ENCODE results near the gene PAGE3. TPM values are rescaled to one million over a fixed set of nuclear protein-coding genes. Genes with fewer than 3 reads are reported as not detected.

PAGE3 gene
- total and polyA plus RNA-seq, 2 donors (not counting 1 experiment from before 2014, with no cell fraction given), result not detected

- no peak overlapping the region for H2AFZ ChIP-seq (ENCODE audit: low read length)
- no peak for TF ChIP-seq CTCF (conservative IDR thresholded peaks at IDR 0.05 in 1 of 2, IDR thresholded peaks at IDR 0.05 in 1 of 2; ENCODE audit: low read depth in 1 of 2, low read length in 2 of 2)
- TF ChIP-seq EZH2 (IDR thresholded peaks at IDR 0.05; ENCODE audit: low read length, missing control alignments), result no peak
Measured at GRCh38 chrX:55279832-55280231, 15.1 kb upstream of the PAGE3 start.

DNA sequence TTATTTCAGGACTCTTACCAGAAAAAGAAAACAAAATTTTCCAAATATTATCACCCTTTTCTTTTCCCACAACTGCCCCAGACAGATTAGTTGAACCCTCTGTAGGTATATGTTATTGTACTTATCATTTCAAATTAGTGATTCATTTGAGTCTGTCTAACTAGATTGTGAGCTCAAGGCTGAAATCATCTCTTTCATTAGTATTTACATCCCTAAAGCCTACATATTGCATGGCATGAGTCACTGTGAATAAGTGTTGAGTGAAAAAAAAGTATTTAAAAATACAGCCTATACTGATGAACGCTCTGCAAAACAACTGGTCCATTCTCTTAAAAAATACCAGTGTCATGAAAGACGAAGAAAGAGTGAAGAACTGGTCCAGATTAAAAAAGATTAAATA lies 3.9 kb downstream of the PAGE3 start:
- no peak overlapping the region for H3K4me3 ChIP-seq (replicated peaks in 1 of 4; ENCODE audit: control extremely low read depth in 1 of 4, insufficient read depth in 1 of 4, low read depth in 3 of 4, low read length in 4 of 4)
- H3K4me1 ChIP-seq (ENCODE audit: control insufficient read depth, extremely low read depth, insufficient read depth, low read length), result no peaks in the 10 kb centered on the region
- no peak overlapping the region for H3K9ac ChIP-seq (ENCODE audit: insufficient read depth, low read length)
- H2AFZ ChIP-seq (ENCODE audit: low read length), result no peak overlapping the region
- no peaks in the 10 kb centered on the region for H4K20me1 ChIP-seq (ENCODE audit: control insufficient read depth, extremely low read depth, insufficient read depth, low read length)
- no peak overlapping the region for H3K27ac ChIP-seq (ENCODE audit: insufficient read depth, low read length)
- no peaks in the 10 kb centered on the region for H3K36me3 ChIP-seq (ENCODE audit: control insufficient read depth, insufficient read depth, low read length)
- H3K9me3 ChIP-seq (ENCODE audit: control insufficient read depth, insufficient read depth, low read depth, low read length), result no peaks in the 10 kb centered on the region
- TF ChIP-seq EZH2 (IDR thresholded peaks at IDR 0.05; ENCODE audit: low read length, missing control alignments), result no peak
- no peak for TF ChIP-seq CTCF (conservative IDR thresholded peaks at IDR 0.05 in 1 of 2, IDR thresholded peaks at IDR 0.05 in 1 of 2; ENCODE audit: low read depth in 1 of 2, low read length in 2 of 2)
- H3K79me2 ChIP-seq (ENCODE audit: control insufficient read depth, insufficient read depth, low read length), result no peaks in the 10 kb centered on the region
- no peak overlapping the region for H3K4me2 ChIP-seq (ENCODE audit: extremely low read depth, insufficient read depth, low read length)
- DNase-seq (ENCODE audit: low read depth in 2 of 2), result no peak
- no peaks in the 10 kb centered on the region for H3K27me3 ChIP-seq (ENCODE audit: control insufficient read depth, insufficient read depth, low read length)

More at GRCh38 chrX:55279832-55280231, 15.1 kb upstream of the PAGE3 start:
- no peaks in the 10 kb centered on the region for H3K36me3 ChIP-seq (ENCODE audit: control insufficient read depth, insufficient read depth, low read length)
- H3K27ac ChIP-seq (ENCODE audit: insufficient read depth, low read length), result no peak overlapping the region
- H3K4me2 ChIP-seq (ENCODE audit: extremely low read depth, insufficient read depth, low read length), result no peak overlapping the region
- no peaks in the 10 kb centered on the region for H3K27me3 ChIP-seq (ENCODE audit: control insufficient read depth, insufficient read depth, low read length)
- no peaks in the 10 kb centered on the region for H3K9me3 ChIP-seq (ENCODE audit: control insufficient read depth, insufficient read depth, low read depth, low read length)
- H3K9ac ChIP-seq (ENCODE audit: insufficient read depth, low read length), result no peak overlapping the region
- no peaks in the 10 kb centered on the region for H3K79me2 ChIP-seq (ENCODE audit: control insufficient read depth, insufficient read depth, low read length)
- DNase-seq (ENCODE audit: low read depth in 2 of 2), result no peak
- no peaks in the 10 kb centered on the region for H3K4me1 ChIP-seq (ENCODE audit: control insufficient read depth, extremely low read depth, insufficient read depth, low read length)
- H4K20me1 ChIP-seq (ENCODE audit: control insufficient read depth, extremely low read depth, insufficient read depth, low read length), result no peaks in the 10 kb centered on the region
- H3K4me3 ChIP-seq (replicated peaks in 1 of 4; ENCODE audit: control extremely low read depth in 1 of 4, insufficient read depth in 1 of 4, low read depth in 3 of 4, low read length in 4 of 4), result no peak overlapping the region

DNA sequence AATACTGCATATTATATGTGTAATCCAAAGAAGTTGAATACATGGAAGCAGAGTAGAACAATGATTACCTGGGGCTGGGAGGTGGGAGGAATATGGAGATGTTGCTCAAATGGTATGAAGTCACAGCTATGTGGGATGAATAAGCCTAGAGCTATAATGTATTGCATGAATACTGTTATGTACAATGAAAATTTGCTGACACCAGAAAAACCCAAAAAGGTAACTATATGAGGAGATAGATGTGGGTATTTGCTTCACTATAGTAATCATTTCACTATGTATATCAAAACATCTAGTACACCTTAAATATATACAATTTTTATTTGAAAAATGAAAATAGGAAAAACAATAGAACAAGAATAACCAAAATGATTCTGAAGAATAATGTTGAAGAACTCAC lies 11.2 kb downstream of the PAGE3 start:
- no peaks in the 10 kb centered on the region for H3K27me3 ChIP-seq (ENCODE audit: control insufficient read depth, insufficient read depth, low read length)
- no peak overlapping the region for H2AFZ ChIP-seq (ENCODE audit: low read length)
- H3K36me3 ChIP-seq (ENCODE audit: control insufficient read depth, insufficient read depth, low read length), result no peaks in the 10 kb centered on the region
- no peak overlapping the region for H3K27ac ChIP-seq (ENCODE audit: insufficient read depth, low read length)
- H3K79me2 ChIP-seq (ENCODE audit: control insufficient read depth, insufficient read depth, low read length), result no peaks in the 10 kb centered on the region
- H3K9ac ChIP-seq (ENCODE audit: insufficient read depth, low read length), result no peak overlapping the region
- H3K4me2 ChIP-seq (ENCODE audit: extremely low read depth, insufficient read depth, low read length), result no peak overlapping the region
- no peaks in the 10 kb centered on the region for H3K9me3 ChIP-seq (ENCODE audit: control insufficient read depth, insufficient read depth, low read depth, low read length)
- no peak overlapping the region for H3K4me3 ChIP-seq (replicated peaks in 1 of 4; ENCODE audit: control extremely low read depth in 1 of 4, insufficient read depth in 1 of 4, low read depth in 3 of 4, low read length in 4 of 4)
- no peaks in the 10 kb centered on the region for H4K20me1 ChIP-seq (ENCODE audit: control insufficient read depth, extremely low read depth, insufficient read depth, low read length)
- H3K4me1 ChIP-seq (ENCODE audit: control insufficient read depth, extremely low read depth, insufficient read depth, low read length), result no peaks in the 10 kb centered on the region
- TF ChIP-seq CTCF (conservative IDR thresholded peaks at IDR 0.05 in 1 of 2, IDR thresholded peaks at IDR 0.05 in 1 of 2; ENCODE audit: low read depth in 1 of 2, low read length in 2 of 2), result no peak
- no peak for DNase-seq (ENCODE audit: low read depth in 2 of 2)

Measured in fibroblast of lung (primary cell).